SK-N-SH treated with all-trans-retinoic acid at 6 μM for 48 hours (cell line): ENCODE results near the gene PNPO.

ENCODE experiments used
- ATAC-seq: fragments of 200-7000 bp; cut with Tn5 transposase; 3 replicates; pipeline ENCODE4 v1.9.1; 2020; ENCODE audit warnings: mild to moderate bottlenecking, moderate library complexity
- ARNTL ChIP-seq: fragments of 450-650 bp; formaldehyde crosslinking; IDR thresholded peaks from 2 replicates; pipeline ENCODE4 v1.5.0; 2020; ENCODE audit warnings: low read depth, mild to moderate bottlenecking, moderate library complexity, borderline replicate concordance
- BACH2 ChIP-seq: fragments of 250-450 bp; sonication (Bioruptor Pico); IDR thresholded peaks from 2 replicates; pipeline ENCODE4 v1.9.0; 2021; ENCODE audit warnings: mild to moderate bottlenecking, borderline replicate concordance
- GLIS3 ChIP-seq: fragments of 250-450 bp; sonication (Bioruptor Pico); IDR thresholded peaks from 2 replicates; pipeline ENCODE4 v1.5.0; 2020; ENCODE audit warnings: mild to moderate bottlenecking, moderate library complexity
- ISL1 ChIP-seq: fragments of 250-450 bp; sonication (Bioruptor Pico); IDR thresholded peaks from 2 replicates; pipeline ENCODE4 v2.1.2; 2022; ENCODE audit warnings: mild to moderate bottlenecking, moderate library complexity
- PATZ1 ChIP-seq: fragments of 250-450 bp; sonication (Bioruptor Pico); IDR thresholded peaks from 2 replicates; pipeline ENCODE4 v1.8.0; 2020; ENCODE audit warnings: mild to moderate bottlenecking, moderate library complexity, borderline replicate concordance
- PPARA ChIP-seq: fragments of 250-450 bp; sonication (Bioruptor Pico); IDR thresholded peaks from 2 replicates; pipeline ENCODE4 v1.5.0; 2020; ENCODE audit warnings: mild to moderate bottlenecking, borderline replicate concordance
- RARB ChIP-seq: fragments of 250-450 bp; sonication (Bioruptor Pico); IDR thresholded peaks from 2 replicates; pipeline ENCODE4 v1.8.0; 2021; ENCODE audit warnings: mild to moderate bottlenecking, moderate library complexity
- SNAI2 ChIP-seq: fragments of 250-450 bp; sonication (Bioruptor Pico); IDR thresholded peaks from 2 replicates; pipeline ENCODE4 v1.5.0; 2020; ENCODE audit warnings: mild to moderate bottlenecking, moderate library complexity
- TCF4 ChIP-seq: fragments of 250-450 bp; sonication (Bioruptor Pico); IDR thresholded peaks from 2 replicates; pipeline ENCODE4 v1.8.0; 2021; ENCODE audit warnings: mild to moderate bottlenecking, moderate library complexity, borderline replicate concordance
- TOX ChIP-seq: fragments of 250-450 bp; sonication (Bioruptor Pico); IDR thresholded peaks from 2 replicates; pipeline ENCODE4 v1.8.0; 2021; ENCODE audit warnings: mild to moderate bottlenecking, moderate library complexity, borderline replicate concordance
- TSHZ2 ChIP-seq: fragments of 250-450 bp; sonication (Bioruptor Pico); IDR thresholded peaks from 2 replicates; pipeline ENCODE4 v1.5.0; 2020; ENCODE audit warnings: mild to moderate bottlenecking, moderate library complexity
- ZC3H10 ChIP-seq: fragments of 250-450 bp; sonication (Bioruptor Pico); IDR thresholded peaks from 2 replicates; pipeline ENCODE4 v1.5.1; 2021; ENCODE audit warnings: mild to moderate bottlenecking, moderate library complexity
- ZFP3 ChIP-seq: fragments of 250-450 bp; sonication (Bioruptor Pico); IDR thresholded peaks from 2 replicates; pipeline ENCODE4 v1.5.0; 2020; ENCODE audit warnings: mild to moderate bottlenecking, moderate library complexity
- ZFP30 ChIP-seq: fragments of 450-650 bp; formaldehyde crosslinking; IDR thresholded peaks from 2 replicates; pipeline ENCODE4 v1.5.0; 2022; ENCODE audit warnings: mild to moderate bottlenecking, moderate library complexity
- ZNF565 ChIP-seq: fragments of 450-650 bp; formaldehyde crosslinking; conservative IDR thresholded peaks from 2 replicates; pipeline ENCODE4 v1.5.0; 2020; ENCODE audit warnings: low read depth, mild to moderate bottlenecking, moderate library complexity
- ZNF70 ChIP-seq: fragments of 450-650 bp; formaldehyde crosslinking; IDR thresholded peaks from 2 replicates; pipeline ENCODE4 v1.5.0; 2020; ENCODE audit warnings: mild to moderate bottlenecking, moderate library complexity
- ZNF8 ChIP-seq: fragments of 450-650 bp; formaldehyde crosslinking; IDR thresholded peaks from 2 replicates; pipeline ENCODE4 v1.5.0; 2020; ENCODE audit warnings: mild to moderate bottlenecking, moderate library complexity
- TF ChIP-seq, protein P1 (sequence below): fragments of 250-450 bp; sonication (Bioruptor Pico); IDR thresholded peaks from 2 replicates; pipeline ENCODE4 v1.8.0; 2021; ENCODE audit warnings: low read depth, mild to moderate bottlenecking, moderate library complexity, borderline replicate concordance
- TF ChIP-seq, protein P2 (sequence below): fragments of 250-450 bp; sonication (Bioruptor Pico); IDR thresholded peaks from 2 replicates; pipeline ENCODE4 v1.5.1; 2020; ENCODE audit warnings: low read depth, mild to moderate bottlenecking, moderate library complexity

PNPO gene

DNA sequence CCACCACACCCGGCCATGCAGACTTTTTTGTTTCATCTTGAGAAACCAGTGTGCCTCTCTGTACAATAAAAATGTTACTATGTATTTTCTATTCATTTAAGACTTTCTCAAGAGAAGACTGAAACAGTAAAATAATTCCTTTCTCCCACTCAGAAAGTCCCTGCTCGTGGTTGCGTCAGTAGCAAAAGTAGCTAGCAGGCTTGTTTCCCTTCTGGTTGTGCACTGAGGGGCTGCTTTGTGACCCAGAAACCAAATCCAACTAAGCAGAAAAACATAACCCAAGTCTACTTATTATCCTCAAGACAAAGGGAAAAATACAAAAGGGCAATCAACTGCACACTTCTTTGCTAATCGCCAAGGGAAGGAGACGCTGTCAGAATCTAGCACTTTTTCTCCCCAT, 3.4 kb upstream of the PNPO start:
- TF ChIP-seq, protein P1, sequence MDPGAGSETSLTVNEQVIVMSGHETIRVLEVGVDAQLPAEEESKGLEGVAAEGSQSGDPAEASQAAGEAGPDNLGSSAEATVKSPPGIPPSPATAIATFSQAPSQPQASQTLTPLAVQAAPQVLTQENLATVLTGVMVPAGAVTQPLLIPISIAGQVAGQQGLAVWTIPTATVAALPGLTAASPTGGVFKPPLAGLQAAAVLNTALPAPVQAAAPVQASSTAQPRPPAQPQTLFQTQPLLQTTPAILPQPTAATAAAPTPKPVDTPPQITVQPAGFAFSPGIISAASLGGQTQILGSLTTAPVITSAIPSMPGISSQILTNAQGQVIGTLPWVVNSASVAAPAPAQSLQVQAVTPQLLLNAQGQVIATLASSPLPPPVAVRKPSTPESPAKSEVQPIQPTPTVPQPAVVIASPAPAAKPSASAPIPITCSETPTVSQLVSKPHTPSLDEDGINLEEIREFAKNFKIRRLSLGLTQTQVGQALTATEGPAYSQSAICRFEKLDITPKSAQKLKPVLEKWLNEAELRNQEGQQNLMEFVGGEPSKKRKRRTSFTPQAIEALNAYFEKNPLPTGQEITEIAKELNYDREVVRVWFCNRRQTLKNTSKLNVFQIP (CRISPR knock-in tag) = no peak
- TF ChIP-seq PATZ1 (CRISPR knock-in tag) (no peak), SNAI2 (no peak), ZNF8 (no peak), ARNTL (no peak)
- ATAC-seq = no peak

DNA sequence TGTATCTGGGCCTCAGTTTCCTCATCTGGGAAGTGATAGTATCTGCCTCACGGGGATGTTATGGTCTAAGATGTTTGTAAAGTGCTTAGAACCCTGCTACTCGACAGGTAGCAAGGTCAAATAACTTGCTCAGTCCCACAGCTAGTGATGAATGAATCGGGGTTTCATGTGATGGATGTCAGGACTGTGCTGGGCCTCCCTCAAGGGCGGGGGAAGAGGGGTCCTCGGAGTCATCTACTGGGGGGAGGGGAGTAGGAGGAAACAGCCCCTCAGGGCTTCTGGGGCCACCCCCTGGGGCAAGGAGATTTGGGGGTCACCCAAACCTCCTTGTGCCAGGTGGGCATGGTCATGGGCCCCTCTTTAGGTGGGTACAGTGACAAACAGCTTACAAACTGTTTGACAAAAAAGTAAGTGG, 732 bp downstream of the PNPO start:
- ATAC-seq = peak; percentile 1; the same call in 2 of the 3 replicates
- no peak for TF ChIP-seq ARNTL
- no peak for TF ChIP-seq ZFP3 (CRISPR knock-in tag)

GRCh38 chr17:47942568-47942967, 1.2 kb downstream of the PNPO start:
- no peak for ATAC-seq
- TF ChIP-seq ZNF565 (CRISPR knock-in tag) (no peak), ZFP30 (CRISPR knock-in tag) (no peak), RARB (CRISPR knock-in tag) (no peak), ZC3H10 (CRISPR knock-in tag) (no peak), TCF4 (no peak), ARNTL (no peak), ZNF70 (no peak), TOX (CRISPR knock-in tag) (no peak), PPARA (CRISPR knock-in tag) (no peak), TSHZ2 (CRISPR knock-in tag) (no peak), BACH2 (CRISPR knock-in tag) (no peak), PATZ1 (CRISPR knock-in tag) (no peak), ZNF8 (no peak), ISL1 (no peak), GLIS3 (no peak), SNAI2 (no peak)
- TF ChIP-seq, protein P2, sequence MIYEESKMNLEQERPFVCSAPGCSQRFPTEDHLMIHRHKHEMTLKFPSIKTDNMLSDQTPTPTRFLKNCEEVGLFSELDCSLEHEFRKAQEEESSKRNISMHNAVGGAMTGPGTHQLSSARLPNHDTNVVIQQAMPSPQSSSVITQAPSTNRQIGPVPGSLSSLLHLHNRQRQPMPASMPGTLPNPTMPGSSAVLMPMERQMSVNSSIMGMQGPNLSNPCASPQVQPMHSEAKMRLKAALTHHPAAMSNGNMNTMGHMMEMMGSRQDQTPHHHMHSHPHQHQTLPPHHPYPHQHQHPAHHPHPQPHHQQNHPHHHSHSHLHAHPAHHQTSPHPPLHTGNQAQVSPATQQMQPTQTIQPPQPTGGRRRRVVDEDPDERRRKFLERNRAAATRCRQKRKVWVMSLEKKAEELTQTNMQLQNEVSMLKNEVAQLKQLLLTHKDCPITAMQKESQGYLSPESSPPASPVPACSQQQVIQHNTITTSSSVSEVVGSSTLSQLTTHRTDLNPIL (CRISPR knock-in tag) = no peak
- TF ChIP-seq, protein P1 (CRISPR knock-in tag) = no peak
